VCaP (cell line): ENCODE data around the gene GALK1.

Source experiments
- H3K27ac ChIP-seq: fragments of 450-650 bp; 2 replicates; pipeline ENCODE4 v1.5.1; 2017
- CTCF ChIP-seq: fragments of 450-650 bp; conservative IDR thresholded peaks from 2 replicates; pipeline ENCODE4 v1.5.1; 2017; ENCODE audit warnings: mild to moderate bottlenecking, moderate library complexity

Gene GALK1

GRCh38 chr17:75759457-75759856 is 5.5 kb downstream of the GALK1 start:
- peak overlapping the region; percentile 28; the same call in 1 of the 2 replicates for H3K27ac ChIP-seq
- no peak for TF ChIP-seq CTCF

GRCh38 chr17:75758131-75758905 is 6.7 kb downstream of the GALK1 start:
- no peak overlapping the region for H3K27ac ChIP-seq
- peak; percentile 57 for TF ChIP-seq CTCF

- TF ChIP-seq CTCF = no peak
- no peak overlapping the region for H3K27ac ChIP-seq
Observed at GRCh38 chr17:75757086-75757681, 7.8 kb downstream of the GALK1 start.

- no peak for TF ChIP-seq CTCF
- H3K27ac ChIP-seq = no peak overlapping the region
Observed at GRCh38 chr17:75756451-75757085, 8.4 kb downstream of the GALK1 start.

- TF ChIP-seq CTCF = no peak
- H3K27ac ChIP-seq = no peak overlapping the region
Observed at GRCh38 chr17:75755990-75756389, 9.0 kb downstream of the GALK1 start.

- no peak overlapping the region for H3K27ac ChIP-seq
- no peak for TF ChIP-seq CTCF
Observed at GRCh38 chr17:75755205-75755901, 9.6 kb downstream of the GALK1 start.
